Gastrocnemius medialis (tissue), 4 donors: Measurements from ENCODE around the gene CMIP. TPM values are rescaled to one million over a fixed set of nuclear protein-coding genes. Genes with fewer than 3 reads are reported as not detected.

Experiments
- ATAC-seq, 2 donors: fragments of 150-250 bp; one replicate each; pipeline ENCODE4 v1.9.1; 2016
- DNase-seq, 2 donors: peaks; one replicate each; pipeline ENCODE4 v3.0.0-alpha.2; 2019
- H3K27ac ChIP-seq, 4 donors: fragments of 200-600 bp; sonication (generic); 1 replicate in 1 of 4; 2 replicates in 3 of 4; pipeline ENCODE4 v1.5.1; 2016 to 2018; ENCODE audit warnings: mild to moderate bottlenecking in 2 of 4, moderate library complexity in 1 of 4
- H3K27me3 ChIP-seq, 3 donors: fragments of 200-600 bp; sonication (generic) in 2 of 3; 1 replicate in 1 of 3; 2 replicates in 2 of 3; pipeline versions ENCODE4 v1.5.1 to v1.6.0; 2016 to 2019; ENCODE audit warnings: mild to moderate bottlenecking in 1 of 3, moderate library complexity in 1 of 3
- H3K36me3 ChIP-seq, 2 donors: fragments of 200-600 bp; sonication (generic) in 1 of 2; one replicate each; pipeline ENCODE4 v1.5.1; 2017 to 2018
- H3K4me1 ChIP-seq, 2 donors: fragments of 200-600 bp; sonication (generic) in 1 of 2; one replicate each; pipeline ENCODE4 v1.5.1; 2016 to 2017; ENCODE audit warnings: mild to moderate bottlenecking in 2 of 2
- H3K4me3 ChIP-seq, 4 donors: fragments of 200-600 bp; sonication (generic) in 3 of 4; 1 replicate in 1 of 4; 2 replicates in 3 of 4; pipeline ENCODE4 v1.5.1; 2016 to 2019; ENCODE audit warnings: mild to moderate bottlenecking in 2 of 4
- H3K9me3 ChIP-seq, 3 donors: fragments of 200-600 bp; sonication (generic) in 2 of 3; 1 replicate in 1 of 3; 2 replicates in 2 of 3; pipeline ENCODE4 v1.5.1; 2016 to 2019
- CTCF ChIP-seq, 5 experiments: fragments of 450-650 bp in 3 of 5; fragments of 200-600 bp in 2 of 5; sonication (generic) in 2 of 5; IDR thresholded peaks in 4 of 5; conservative IDR thresholded peaks in 1 of 5; 1 replicate in 4 of 5; 2 replicates in 1 of 5; pipeline ENCODE4 v1.5.1; 2016 to 2019; ENCODE audit warnings: antibody characterized with exemption in 5 of 5, mild to moderate bottlenecking in 3 of 5, moderate library complexity in 3 of 5
- POLR2A ChIP-seq, 2 donors: fragments of 450-650 bp; IDR thresholded peaks; one replicate each; pipeline ENCODE4 v1.6.1; 2017; ENCODE audit warnings: antibody characterized with exemption in 2 of 2, mild to moderate bottlenecking in 2 of 2, moderate library complexity in 2 of 2
- in situ Hi-C, 4 donors: fragments of 200-750 bp; cut with MboI; loops; one replicate each; pipeline versions ENCODE4 v1.15.0 to v1.8.0; 2017; ENCODE audit warnings: low sequenced_read_pairs in 4 of 4
- intact Hi-C: fragments of 100-400 bp; cut with DNase I; formaldehyde crosslinking; loops from one replicate; pipeline ENCODE4 v1.15.1; 2023; ENCODE audit warnings: low total_unique reads
- total RNA-seq, 4 donors: library from RNA; depleted of rRNA; stranded (reverse); fragments of >200 nt; gene quantifications; one replicate each; pipeline versions ENCODE4 v1.1.0 to v1.2.3, GENCODE V29; 2016

The CMIP gene
- total RNA-seq, 4 donors from 2014 or later: 0.90 to 5.1 (median 2.7) TPM

DNA sequence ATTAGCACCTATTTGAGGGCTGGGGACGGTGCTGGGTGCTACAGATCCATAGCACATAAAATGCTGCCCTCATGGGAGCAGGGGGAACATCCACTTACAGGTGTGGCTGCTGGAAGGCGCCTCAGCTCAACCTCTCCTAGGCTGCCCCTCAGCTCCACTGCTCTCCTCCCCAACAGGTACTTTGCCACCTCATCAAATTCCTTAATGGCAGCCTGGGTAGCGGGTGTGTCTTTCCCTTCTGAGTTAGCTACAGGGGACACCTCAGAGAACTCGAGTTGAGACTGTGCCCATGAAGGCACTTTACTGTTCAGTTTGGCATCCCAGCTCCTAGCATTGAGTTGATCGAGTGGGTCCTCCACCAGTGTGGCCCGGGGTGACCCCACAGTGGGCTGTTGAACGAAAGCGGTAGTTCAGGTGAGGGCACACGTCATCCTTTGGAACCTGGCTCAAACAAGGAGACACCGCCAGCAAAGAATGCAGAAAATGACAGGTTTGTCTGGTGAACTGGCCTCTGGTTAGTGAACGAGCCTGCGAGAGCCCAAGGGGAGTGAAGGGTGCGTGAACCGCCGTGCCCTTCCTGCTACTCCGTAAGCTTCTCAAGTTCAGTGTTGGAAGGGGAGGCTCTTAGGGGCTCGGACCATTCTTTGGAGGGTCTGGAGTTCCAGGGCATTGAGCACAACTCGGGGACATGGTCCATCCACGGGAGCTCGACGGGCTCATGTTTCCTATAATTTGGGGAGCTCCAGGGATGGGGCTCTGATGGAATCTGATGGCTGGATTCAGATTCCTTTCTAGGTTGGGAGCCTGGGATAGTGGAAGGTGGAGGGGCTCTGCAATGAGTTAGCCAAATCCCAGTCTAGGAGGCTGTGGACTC is 3.5 kb upstream of the CMIP start:
- no peak overlapping the region for H3K27ac ChIP-seq
- ATAC-seq (no peak), DNase-seq (no peak)
- no peaks in the 10 kb centered on the region for H3K36me3 ChIP-seq
- H3K4me1 ChIP-seq: no peaks in the 10 kb centered on the region
- no peaks in the 10 kb centered on the region for H3K9me3 ChIP-seq
- intact Hi-C loops: no loop called here
- H3K4me3 ChIP-seq: no peak overlapping the region
- H3K27me3 ChIP-seq: no peaks in the 10 kb centered on the region
- TF ChIP-seq POLR2A (IDR thresholded peaks at IDR 0.05): no peak
- TF ChIP-seq CTCF (IDR thresholded peaks at IDR 0.05 in 4 of 5, conservative IDR thresholded peaks at IDR 0.05 in 1 of 5): no peak
- in situ Hi-C loops: no loop called here

- H3K4me1 ChIP-seq: no peaks in the 10 kb centered on the region
- H3K27me3 ChIP-seq: no peaks in the 10 kb centered on the region
- H3K9me3 ChIP-seq: no peaks in the 10 kb centered on the region
- H3K4me3 ChIP-seq: no peak overlapping the region
- DNase-seq (no peak), ATAC-seq (no peak)
- in situ Hi-C loops: no loop called here
- TF ChIP-seq CTCF (IDR thresholded peaks at IDR 0.05 in 4 of 5, conservative IDR thresholded peaks at IDR 0.05 in 1 of 5) (no peak), POLR2A (IDR thresholded peaks at IDR 0.05) (no peak)
- intact Hi-C loops: no loop called here
- H3K27ac ChIP-seq: no peak overlapping the region
- H3K36me3 ChIP-seq: no peaks in the 10 kb centered on the region
Observed at GRCh38 chr16:81442220-81442915, 2.2 kb upstream of the CMIP start.

DNA sequence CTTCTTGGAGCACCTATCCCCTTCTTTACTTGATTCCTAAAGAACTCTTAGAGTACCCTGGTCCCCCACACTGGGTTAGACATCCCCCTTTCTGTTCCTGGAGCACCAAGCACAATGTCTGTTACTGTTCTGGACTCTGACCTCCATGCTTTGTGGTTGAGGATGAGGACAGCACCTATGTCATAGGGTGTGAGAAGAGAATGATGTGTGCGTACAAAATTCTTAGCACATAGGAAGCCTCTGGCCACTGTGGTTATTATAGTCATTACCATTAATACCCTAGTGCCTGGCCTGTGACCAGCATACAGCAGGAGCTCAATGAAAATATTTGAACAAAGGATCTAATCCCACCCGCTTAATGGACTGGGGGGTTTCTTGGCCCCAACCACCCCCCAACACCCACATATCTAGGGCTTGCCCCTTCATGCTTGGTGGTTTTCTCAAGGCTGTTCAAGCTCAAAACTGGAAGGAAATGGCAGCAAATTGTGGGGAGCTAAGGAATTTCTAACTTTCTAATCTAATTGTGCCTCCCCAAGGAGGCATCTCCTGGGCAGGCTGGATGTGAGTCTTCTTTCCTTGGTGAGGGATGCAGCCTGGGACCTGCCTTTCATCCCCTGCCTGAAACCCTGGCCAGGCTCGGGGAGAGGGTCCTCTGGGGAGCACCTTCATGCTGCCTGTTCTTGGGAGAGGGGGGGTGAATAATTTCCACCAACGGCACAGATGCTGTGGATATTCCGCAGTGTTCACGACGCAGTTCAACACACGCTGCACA is 1.5 kb upstream of the CMIP start:
- Histone ChIP-seq H3K36me3 (no peaks in the 10 kb centered on the region), H3K9me3 (no peaks in the 10 kb centered on the region), H3K27me3 (no peaks in the 10 kb centered on the region), H3K4me1 (no peaks in the 10 kb centered on the region), H3K4me3 (no peak overlapping the region), H3K27ac (no peak overlapping the region)
- ATAC-seq (no peak), DNase-seq (no peak)
- TF ChIP-seq POLR2A (IDR thresholded peaks at IDR 0.05) (no peak), CTCF (IDR thresholded peaks at IDR 0.05 in 4 of 5, conservative IDR thresholded peaks at IDR 0.05 in 1 of 5) (no peak)
- in situ Hi-C loops: no loop called here
- intact Hi-C loops: no loop called here

GRCh38 chr16:81443688-81444447 is 740 bp upstream of the CMIP start:
- Histone ChIP-seq H3K27me3 (no peaks in the 10 kb centered on the region), H3K4me1 (no peaks in the 10 kb centered on the region), H3K36me3 (no peaks in the 10 kb centered on the region), H3K27ac (peak overlapping the region; percentile 56 to 70 (median 62)), H3K4me3 (peak overlapping the region; percentile 49 to 58 (median 50)), H3K9me3 (no peaks in the 10 kb centered on the region)
- TF ChIP-seq CTCF (IDR thresholded peaks at IDR 0.05 in 4 of 5, conservative IDR thresholded peaks at IDR 0.05 in 1 of 5) (no peak), POLR2A (IDR thresholded peaks at IDR 0.05) (no peak)
- intact Hi-C loops (no loop called here), in situ Hi-C loops (no loop called here)
- ATAC-seq (no peak), DNase-seq (no peak)
